Measurements from ENCODE around the gene OTUD5.
A peak's percentile ranks its signal among the peaks of the same experiment; 100 is the strongest.

Gene OTUD5

GRCh38 chrX:48927123-48927522 is 30.3 kb downstream of the OTUD5 start:
- TF ChIP-seq CTCF (IDR thresholded peaks at IDR 0.05; ENCODE audit: borderline replicate concordance, insufficient read depth, low read depth, low read length), result no peak
- H3K4me3 ChIP-seq (ENCODE audit: low read depth, low read length), result no peak overlapping the region

- no peak for TF ChIP-seq CTCF (IDR thresholded peaks at IDR 0.05; ENCODE audit: borderline replicate concordance, insufficient read depth, low read depth, low read length)
- no peak overlapping the region for H3K4me3 ChIP-seq (ENCODE audit: low read depth, low read length)
Measured at GRCh38 chrX:48924270-48924669, 33.1 kb downstream of the OTUD5 start.

GRCh38 chrX:48923771-48924170 is 33.6 kb downstream of the OTUD5 start:
- TF ChIP-seq CTCF (IDR thresholded peaks at IDR 0.05; ENCODE audit: borderline replicate concordance, insufficient read depth, low read depth, low read length), result no peak
- H3K4me3 ChIP-seq (ENCODE audit: low read depth, low read length), result no peak overlapping the region

GRCh38 chrX:48920718-48921104 is 36.7 kb downstream of the OTUD5 start:
- no peak for TF ChIP-seq CTCF (IDR thresholded peaks at IDR 0.05; ENCODE audit: borderline replicate concordance, insufficient read depth, low read depth, low read length)
- no peak overlapping the region for H3K4me3 ChIP-seq (ENCODE audit: low read depth, low read length)

GRCh38 chrX:48919947-48920717 is 37.3 kb downstream of the OTUD5 start:
- no peak overlapping the region for H3K4me3 ChIP-seq (ENCODE audit: low read depth, low read length)
- TF ChIP-seq CTCF (IDR thresholded peaks at IDR 0.05; ENCODE audit: borderline replicate concordance, insufficient read depth, low read depth, low read length), result no peak

GRCh38 chrX:48919360-48919841 is 38.0 kb downstream of the OTUD5 start:
- TF ChIP-seq CTCF (IDR thresholded peaks at IDR 0.05; ENCODE audit: borderline replicate concordance, insufficient read depth, low read depth, low read length), result no peak
- peak overlapping the region; percentile 46 for H3K4me3 ChIP-seq (ENCODE audit: low read depth, low read length)

All from GM12875 (cell line).